ENCODE results near the gene IFIH1. TPM values are rescaled to one million over a fixed set of nuclear protein-coding genes. Genes with fewer than 3 reads are reported as not detected.

IFIH1 gene
- total RNA-seq, 2 experiments from 2014 or later: 37.3 to 37.6 TPM

DNA sequence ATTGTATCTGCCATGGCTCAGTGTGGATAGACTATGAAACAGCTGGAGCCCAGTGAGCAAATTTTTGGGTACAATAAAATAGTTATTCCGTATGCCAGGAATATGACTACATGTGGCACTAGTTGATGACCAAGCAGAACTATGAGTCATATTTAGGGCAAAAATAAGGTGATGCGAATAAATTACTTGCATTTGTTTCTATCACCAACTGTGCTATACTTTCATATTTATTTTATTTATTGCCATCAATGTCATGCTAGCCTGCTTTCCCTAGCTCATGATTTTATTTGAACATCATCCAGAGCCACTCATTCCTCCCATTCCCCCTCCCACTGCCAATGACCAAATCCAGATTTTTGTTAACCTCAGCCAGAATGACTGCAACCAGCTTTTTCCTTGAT is 61.9 kb downstream of the IFIH1 start:
- peaks cover 15% of the 10 kb centered on the region for H3K27me3 Mint-ChIP-seq (ENCODE audit: low read depth)
- no peak overlapping the region for H3K27ac Mint-ChIP-seq
- H3K36me3 Mint-ChIP-seq (ENCODE audit: low read depth): no peaks in the 10 kb centered on the region
- ChIA-PET CTCF (interaction anchor here (1.4 to 4.1 kb wide), 2 partner anchors 36 to 103 kb away, joined by 4 to 20 read pairs; no protein-coding TSS in a partner anchor), POLR2A (no interaction called here)
- H3K4me1 Mint-ChIP-seq (ENCODE audit: low read depth): peaks cover 12% of the 10 kb centered on the region
- H3K4me3 Mint-ChIP-seq: no peak overlapping the region
- H3K9me3 Mint-ChIP-seq (ENCODE audit: insufficient read depth): no peaks in the 10 kb centered on the region
- ATAC-seq (no peak), DNase-seq (no peak)

DNA sequence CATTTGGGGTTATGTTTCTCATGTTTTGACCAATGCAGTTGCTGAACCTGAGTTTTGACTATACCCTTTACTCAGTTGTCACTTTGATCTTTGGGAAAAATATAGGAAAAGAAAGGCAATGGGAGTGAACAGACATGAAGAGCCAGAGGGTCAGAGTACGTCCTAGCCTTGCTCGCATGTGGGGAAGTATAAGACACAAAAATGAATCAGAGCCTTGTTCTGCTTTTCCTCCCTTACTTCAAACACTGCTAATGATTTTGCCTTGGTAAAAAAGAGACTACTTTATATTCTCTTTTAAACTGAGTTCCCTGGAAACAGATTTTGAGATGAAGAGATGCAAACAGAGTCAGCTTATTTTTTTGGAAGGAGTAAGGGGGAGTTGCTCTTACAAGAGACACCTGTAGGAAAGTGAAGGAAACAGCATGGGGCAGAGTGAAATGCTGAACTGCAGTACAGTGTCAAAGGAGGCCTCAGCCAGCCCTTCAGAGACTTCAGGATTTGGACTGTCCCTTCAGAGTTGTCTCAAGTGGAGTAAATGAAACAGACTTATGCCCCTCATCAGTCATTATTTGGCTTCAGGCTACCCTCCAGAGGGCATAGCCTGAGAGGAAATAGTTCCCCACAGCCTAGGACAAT is 64.1 kb downstream of the IFIH1 start:
- ChIA-PET POLR2A (no interaction called here), CTCF (interaction anchor here (4.1 kb wide), 1 partner anchor 34 kb away, joined by 20 read pairs; no protein-coding TSS in a partner anchor)
- Mint-ChIP-seq H3K27me3 (ENCODE audit: low read depth) (peaks cover 18% of the 10 kb centered on the region), H3K4me1 (ENCODE audit: low read depth) (no peaks in the 10 kb centered on the region), H3K27ac (no peak overlapping the region), H3K36me3 (ENCODE audit: low read depth) (no peaks in the 10 kb centered on the region), H3K9me3 (ENCODE audit: insufficient read depth) (no peaks in the 10 kb centered on the region), H3K4me3 (no peak overlapping the region)
- DNase-seq: no peak
- no peak for ATAC-seq

DNA sequence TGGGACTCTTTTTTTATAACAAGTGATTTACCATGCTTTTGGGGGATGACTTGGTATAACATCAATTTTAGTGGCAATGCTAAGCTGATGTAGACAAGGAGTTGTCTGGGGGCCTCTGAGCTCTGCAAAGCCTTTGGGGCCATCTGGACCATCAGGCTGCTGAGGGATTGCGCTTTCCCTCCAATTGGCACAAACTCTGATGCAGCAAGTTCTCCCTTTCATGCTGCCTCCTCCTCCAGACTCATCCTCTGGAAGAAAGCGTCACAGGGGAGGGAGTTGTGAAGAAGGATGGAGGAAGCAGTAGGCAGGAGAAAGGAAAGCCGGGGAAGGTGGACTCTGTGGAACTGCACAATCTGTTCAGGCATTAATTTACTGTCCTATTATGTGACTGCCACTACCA is 65.0 kb downstream of the IFIH1 start:
- Mint-ChIP-seq H3K4me1 (ENCODE audit: low read depth) (no peaks in the 10 kb centered on the region), H3K36me3 (ENCODE audit: low read depth) (no peaks in the 10 kb centered on the region), H3K4me3 (no peak overlapping the region), H3K9me3 (ENCODE audit: insufficient read depth) (no peaks in the 10 kb centered on the region), H3K27ac (no peak overlapping the region), H3K27me3 (ENCODE audit: low read depth) (peaks cover 17% of the 10 kb centered on the region)
- CTCF ChIA-PET: no interaction called here
- DNase-seq (no peak), ATAC-seq (no peak)
- POLR2A ChIA-PET: no interaction called here

DNA sequence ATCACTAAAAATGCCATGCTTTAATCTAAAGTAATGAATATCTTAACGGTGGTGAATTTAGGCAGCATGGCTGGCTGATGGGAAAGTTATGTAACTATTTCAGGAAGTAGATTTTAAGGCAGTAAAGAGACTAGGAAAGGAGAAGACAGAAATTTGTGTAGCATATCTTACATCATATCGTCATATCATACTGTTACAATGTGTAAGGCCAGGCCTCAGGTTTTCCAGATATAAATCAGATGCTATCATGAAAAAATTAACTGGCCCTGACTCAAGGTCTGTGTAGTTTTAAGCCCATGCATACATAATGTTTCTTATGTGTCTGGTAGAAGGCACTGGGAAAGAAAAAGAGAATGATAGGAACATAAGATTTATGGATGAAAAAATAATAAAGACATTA is 66.3 kb downstream of the IFIH1 start:
- peaks cover 23% of the 10 kb centered on the region for H3K27me3 Mint-ChIP-seq (ENCODE audit: low read depth)
- H3K4me3 Mint-ChIP-seq: no peak overlapping the region
- no peak overlapping the region for H3K27ac Mint-ChIP-seq
- ATAC-seq (no peak), DNase-seq (no peak)
- no peaks in the 10 kb centered on the region for H3K4me1 Mint-ChIP-seq (ENCODE audit: low read depth)
- ChIA-PET CTCF (no interaction called here), POLR2A (no interaction called here)
- H3K36me3 Mint-ChIP-seq (ENCODE audit: low read depth): no peaks in the 10 kb centered on the region
- H3K9me3 Mint-ChIP-seq (ENCODE audit: insufficient read depth): no peaks in the 10 kb centered on the region

DNA sequence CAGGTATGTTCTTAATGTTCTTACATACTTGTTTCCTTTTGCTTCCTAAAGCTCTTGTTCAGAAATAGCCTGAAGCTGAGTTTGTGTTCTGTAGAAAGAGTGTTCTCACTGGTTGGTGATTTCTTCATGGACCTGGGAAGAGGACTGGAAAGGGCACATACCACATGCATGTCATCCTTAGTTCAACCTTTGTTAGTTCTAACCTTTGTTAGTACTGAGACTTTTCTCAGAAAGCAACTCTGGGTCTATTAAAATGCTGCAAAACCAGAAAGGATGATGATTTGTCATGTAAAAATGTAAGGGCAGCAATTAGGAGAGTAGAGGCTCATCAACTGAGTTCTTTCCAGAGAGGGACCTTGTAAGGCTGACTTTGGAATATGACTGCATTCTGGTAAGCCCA is 72.7 kb downstream of the IFIH1 start:
- no peak overlapping the region for H3K4me3 Mint-ChIP-seq
- CTCF ChIA-PET: interaction anchor here (3.0 kb wide), 1 partner anchor 25 kb away, joined by 12 read pairs; no protein-coding TSS in a partner anchor
- H3K27ac Mint-ChIP-seq: no peak overlapping the region

DNA sequence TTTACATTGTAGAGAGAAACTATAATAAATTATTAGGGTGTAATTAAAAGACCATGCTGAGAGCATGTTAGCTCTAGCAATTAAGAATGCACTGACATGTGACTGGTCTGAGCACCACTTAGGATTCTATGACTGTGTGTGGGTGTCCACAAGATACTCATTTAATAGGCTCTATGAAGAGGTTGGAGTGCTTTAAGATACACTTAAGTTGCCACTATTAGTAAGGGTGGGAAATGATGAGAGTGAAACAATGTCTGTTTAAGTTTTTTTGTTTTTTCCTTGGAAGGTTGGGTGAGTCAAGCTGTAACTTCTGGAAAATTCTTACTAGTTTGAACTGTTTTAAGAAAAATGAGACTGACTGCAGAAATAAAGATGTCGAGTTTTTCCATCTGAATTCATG is 73.4 kb downstream of the IFIH1 start:
- POLR2A ChIA-PET: no interaction called here
- CTCF ChIA-PET: interaction anchor here (3.0 kb wide), 1 partner anchor 24 kb away, joined by 12 read pairs; no protein-coding TSS in a partner anchor
- Mint-ChIP-seq H3K27me3 (ENCODE audit: low read depth) (peaks cover 44% of the 10 kb centered on the region), H3K4me3 (no peak overlapping the region), H3K36me3 (ENCODE audit: low read depth) (no peaks in the 10 kb centered on the region), H3K4me1 (ENCODE audit: low read depth) (no peaks in the 10 kb centered on the region), H3K9me3 (ENCODE audit: insufficient read depth) (no peaks in the 10 kb centered on the region), H3K27ac (no peak overlapping the region)
- ATAC-seq (no peak), DNase-seq (no peak)

More for the DNA sequence above, 72.7 kb downstream of the IFIH1 start:
- H3K36me3 Mint-ChIP-seq (ENCODE audit: low read depth): no peaks in the 10 kb centered on the region
- POLR2A ChIA-PET: no interaction called here
- H3K27me3 Mint-ChIP-seq (ENCODE audit: low read depth): peaks cover 42% of the 10 kb centered on the region
- no peak for ATAC-seq
- H3K9me3 Mint-ChIP-seq (ENCODE audit: insufficient read depth): no peaks in the 10 kb centered on the region
- H3K4me1 Mint-ChIP-seq (ENCODE audit: low read depth): no peaks in the 10 kb centered on the region
- DNase-seq: no peak

DNA sequence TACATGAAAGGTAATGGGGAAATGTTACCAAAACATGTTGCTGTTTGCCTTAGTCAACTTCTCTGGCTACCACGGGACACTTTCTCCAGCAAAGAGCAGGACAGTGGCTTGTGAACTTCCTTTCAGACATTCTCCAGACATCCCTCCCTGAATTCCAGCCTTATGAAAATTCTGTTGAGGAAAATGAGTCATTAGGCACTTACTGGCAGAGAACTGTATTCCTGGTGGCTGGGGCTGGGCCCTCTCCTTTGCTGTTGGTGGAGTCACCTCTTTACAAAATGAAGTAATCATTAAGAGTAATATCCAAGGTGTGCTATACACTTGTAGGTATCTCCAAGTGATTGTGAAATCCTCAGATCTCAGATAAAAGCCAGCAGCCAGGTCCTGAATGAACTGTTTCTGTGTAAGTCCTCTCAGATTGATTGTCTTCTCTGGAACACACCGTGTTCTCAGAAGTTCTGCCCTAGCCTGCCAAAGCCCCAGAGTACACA is 73.9 kb downstream of the IFIH1 start:
- Mint-ChIP-seq H3K4me3 (no peak overlapping the region), H3K4me1 (ENCODE audit: low read depth) (no peaks in the 10 kb centered on the region), H3K36me3 (ENCODE audit: low read depth) (no peaks in the 10 kb centered on the region), H3K27ac (no peak overlapping the region), H3K27me3 (ENCODE audit: low read depth) (peaks cover 48% of the 10 kb centered on the region), H3K9me3 (ENCODE audit: insufficient read depth) (no peaks in the 10 kb centered on the region)
- ATAC-seq: no peak
- CTCF ChIA-PET: interaction anchor here (3.0 kb wide), 1 partner anchor 24 kb away, joined by 12 read pairs; no protein-coding TSS in a partner anchor
- DNase-seq: no peak
- POLR2A ChIA-PET: no interaction called here

DNA sequence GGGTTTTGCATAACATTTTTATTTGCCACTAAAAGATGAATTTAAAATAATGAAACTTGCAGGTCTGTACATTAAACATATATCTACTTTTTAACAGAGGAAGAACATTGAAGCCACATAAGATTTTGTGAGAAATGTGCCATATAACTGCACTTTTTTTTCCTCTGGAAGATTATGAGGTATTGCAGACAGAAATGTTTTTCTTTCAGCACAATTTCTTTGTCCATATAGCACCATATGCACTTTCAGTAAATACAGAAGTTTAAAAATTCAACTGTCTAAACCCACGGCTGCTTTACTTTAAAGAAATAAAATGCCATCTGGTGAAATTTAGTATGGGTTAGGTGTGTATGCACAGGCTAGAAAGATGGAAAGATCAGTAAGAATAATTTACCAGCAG is 74.8 kb downstream of the IFIH1 start:
- no peak for ATAC-seq
- Mint-ChIP-seq H3K4me3 (no peak overlapping the region), H3K36me3 (ENCODE audit: low read depth) (no peaks in the 10 kb centered on the region), H3K27me3 (ENCODE audit: low read depth) (peaks cover 50% of the 10 kb centered on the region), H3K4me1 (ENCODE audit: low read depth) (no peaks in the 10 kb centered on the region), H3K9me3 (ENCODE audit: insufficient read depth) (no peaks in the 10 kb centered on the region), H3K27ac (no peak overlapping the region)
- POLR2A ChIA-PET: no interaction called here
- no peak for DNase-seq
- CTCF ChIA-PET: interaction anchor here (2.4 kb wide), 1 partner anchor 54 kb away, joined by 7 read pairs; no protein-coding TSS in a partner anchor

DNA sequence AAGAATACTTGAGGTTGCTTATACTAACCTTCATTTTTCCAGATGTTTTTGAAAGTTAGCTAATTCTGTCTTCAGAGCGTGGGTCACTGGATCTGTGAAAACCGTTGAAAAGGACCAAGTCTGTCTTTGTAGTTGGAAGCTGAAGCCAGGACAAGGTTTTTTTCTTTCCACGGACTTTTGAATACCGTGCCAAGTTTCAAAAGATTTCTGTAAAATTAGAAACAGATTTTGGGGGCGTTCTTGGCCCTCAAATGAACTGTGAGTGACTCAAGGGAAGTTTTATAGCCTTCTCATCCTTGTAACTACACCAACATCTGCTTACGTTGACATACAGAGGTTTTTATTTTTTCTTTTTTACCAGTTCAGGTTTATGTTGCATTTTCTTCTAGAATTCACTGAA is 75.2 kb downstream of the IFIH1 start, which contains the start of gene FAP:
TSS of gene FAP (minus strand) at position 152 of the 400 bp plus-strand sequence. CDS start at position 34, 118 bp downstream.
- no peak within 1 kb of the TSS for H3K27ac Mint-ChIP-seq
- POLR2A ChIA-PET: no interaction called here
- no peaks in the 10 kb centered on the region for H3K36me3 Mint-ChIP-seq (ENCODE audit: low read depth)
- DNase-seq (no peak), ATAC-seq (no peak)
- CTCF ChIA-PET: interaction anchor here (2.4 to 5.5 kb wide), 2 partner anchors 22 to 55 kb away, joined by 7 to 33 read pairs; no protein-coding TSS in a partner anchor
- H3K4me1 Mint-ChIP-seq (ENCODE audit: low read depth): no peaks in the 10 kb centered on the region
- H3K4me3 Mint-ChIP-seq: no peak within 1 kb of the TSS
- H3K9me3 Mint-ChIP-seq (ENCODE audit: insufficient read depth): no peaks in the 10 kb centered on the region
- H3K27me3 Mint-ChIP-seq (ENCODE audit: low read depth): peaks cover 49% of the 10 kb centered on the region

DNA sequence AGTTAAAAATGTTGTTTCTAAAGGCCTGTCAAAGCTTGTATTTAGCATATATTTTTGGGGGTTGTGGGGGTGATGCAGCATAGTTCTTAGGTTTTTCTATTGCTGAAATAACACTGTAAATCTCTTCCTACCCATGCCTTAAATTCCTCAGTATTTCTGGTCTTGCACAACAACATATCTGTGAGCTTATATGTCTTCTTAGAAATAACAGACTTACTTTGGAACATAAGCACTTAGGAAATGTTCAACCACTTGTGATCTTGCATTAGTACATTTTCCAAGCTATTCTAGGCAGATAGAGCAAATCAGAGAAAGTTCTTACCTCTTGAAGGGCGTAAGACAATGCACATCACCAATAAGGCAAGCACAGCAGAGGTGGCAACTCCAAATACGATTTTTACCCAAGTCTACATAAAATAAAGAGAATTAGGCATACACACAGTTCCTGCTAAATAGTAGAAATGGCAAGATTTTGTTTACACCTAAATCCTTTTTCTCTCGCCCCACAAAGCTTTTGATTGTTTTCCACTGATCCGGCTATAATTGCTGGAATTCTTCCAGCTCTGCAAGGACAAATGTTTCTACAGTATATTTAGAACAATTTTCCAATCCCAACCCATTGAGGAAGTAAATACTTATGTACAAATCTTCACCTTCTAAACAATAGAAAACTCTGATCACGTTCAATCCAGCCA is 75.8 kb downstream of the IFIH1 start:
- H3K27me3 Mint-ChIP-seq (ENCODE audit: low read depth): peaks cover 46% of the 10 kb centered on the region
- no peaks in the 10 kb centered on the region for H3K4me1 Mint-ChIP-seq (ENCODE audit: low read depth)
- POLR2A ChIA-PET: no interaction called here
- H3K36me3 Mint-ChIP-seq (ENCODE audit: low read depth): no peaks in the 10 kb centered on the region
- DNase-seq: no peak
- CTCF ChIA-PET: interaction anchor here (2.4 to 5.5 kb wide), 2 partner anchors 22 to 55 kb away, joined by 7 to 33 read pairs; no protein-coding TSS in a partner anchor
- no peak for ATAC-seq
- H3K4me3 Mint-ChIP-seq: no peak overlapping the region
- H3K9me3 Mint-ChIP-seq (ENCODE audit: insufficient read depth): no peaks in the 10 kb centered on the region
- H3K27ac Mint-ChIP-seq: no peak overlapping the region

DNA sequence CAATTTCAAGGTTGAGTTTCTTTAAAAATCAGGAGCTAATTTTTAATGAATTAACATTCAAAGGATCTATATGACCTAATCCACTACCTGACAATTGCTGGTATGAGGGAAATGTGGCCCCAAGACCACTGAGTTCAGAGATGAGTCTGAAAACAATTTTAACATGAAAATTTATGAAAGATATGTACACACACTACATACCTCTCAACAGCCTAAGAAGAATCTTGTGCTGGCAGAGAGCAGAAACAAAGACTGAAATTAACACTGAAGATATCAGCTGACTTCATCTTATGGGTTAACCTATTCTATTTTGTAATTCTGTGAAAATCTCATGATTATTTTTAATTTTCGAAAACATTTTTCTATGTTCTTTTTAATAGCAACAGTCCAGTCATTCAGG is 76.9 kb downstream of the IFIH1 start:
- ChIA-PET POLR2A (no interaction called here), CTCF (interaction anchor here (2.2 to 5.5 kb wide), 3 partner anchors 10 to 56 kb away, joined by 5 to 33 read pairs (median 7); no protein-coding TSS in a partner anchor)
- no peaks in the 10 kb centered on the region for H3K36me3 Mint-ChIP-seq (ENCODE audit: low read depth)
- no peaks in the 10 kb centered on the region for H3K4me1 Mint-ChIP-seq (ENCODE audit: low read depth)
- no peaks in the 10 kb centered on the region for H3K9me3 Mint-ChIP-seq (ENCODE audit: insufficient read depth)
- H3K4me3 Mint-ChIP-seq: no peak overlapping the region
- peaks cover 48% of the 10 kb centered on the region for H3K27me3 Mint-ChIP-seq (ENCODE audit: low read depth)
- DNase-seq (no peak), ATAC-seq (no peak)
- no peak overlapping the region for H3K27ac Mint-ChIP-seq
